ENCODE data around the gene RETREG2. TPM values are rescaled to one million over a fixed set of nuclear protein-coding genes. Genes with fewer than 3 reads are reported as not detected.

Gene RETREG2
- total and polyA plus RNA-seq, 11 donors: 13.4 to 56.0 (median 38.2) TPM

DNA sequence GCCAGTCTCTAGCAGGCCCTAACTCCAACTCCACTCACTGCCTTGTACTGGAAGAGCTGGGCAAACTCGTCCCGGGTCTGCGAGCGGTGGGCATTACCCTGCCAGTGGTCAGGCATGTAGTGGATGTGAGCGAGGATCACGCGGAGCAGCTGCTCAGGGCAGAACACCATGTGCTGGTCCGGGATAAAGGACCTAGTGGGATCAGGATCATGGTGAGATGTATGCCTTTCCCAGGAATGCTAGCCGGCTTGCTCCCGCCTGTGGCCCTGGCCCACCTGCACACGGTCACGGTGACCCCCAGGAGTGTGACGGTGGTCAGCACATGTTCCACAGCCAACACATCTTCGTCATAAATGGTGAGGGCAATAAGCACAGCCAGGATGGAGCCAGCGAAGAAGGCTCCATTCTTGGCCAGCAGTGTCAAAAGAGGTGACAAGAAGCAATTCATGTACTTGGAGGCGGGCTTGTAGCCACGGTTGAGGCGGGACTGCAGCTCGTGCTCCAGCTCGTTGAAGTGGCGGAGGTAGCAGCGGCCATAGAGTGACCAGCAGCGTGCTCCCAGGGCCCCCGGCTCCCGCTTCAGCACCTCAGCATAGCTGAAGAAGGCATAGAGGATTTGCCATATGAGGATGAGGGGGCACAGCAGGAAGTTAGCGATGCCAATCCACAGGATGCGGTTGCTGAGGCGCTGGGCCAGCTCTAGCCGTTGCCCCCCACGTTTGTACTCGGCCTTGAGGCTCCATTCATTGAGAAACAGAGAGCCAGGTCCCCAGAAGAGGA, 45.9 kb downstream of the RETREG2 start:
- intact Hi-C loops (cut with DNase I): loop anchor here in 1 of 10 donors (10.0 kb wide), 1 partner anchor 49 kb away; the partner anchor contains the start of genes CNPPD1, RETREG2 and SLC23A3
- H3K4me3 ChIP-seq: no peak overlapping the region
- 90 to 94% (median 92%) methylated on average over 24 to 31 of the region's 31 CpGs for WGBS, 4 donors
- peaks cover 5 to 83% (median 73%) of the 10 kb centered on the region in 9 donors for H3K36me3 ChIP-seq
- DNase-seq (no peak), ATAC-seq (no peak)
- no peaks in the 10 kb centered on the region for H3K9me3 ChIP-seq
- TF ChIP-seq POLR2A (IDR thresholded peaks at IDR 0.05): no peak
- TF ChIP-seq, protein P1, sequence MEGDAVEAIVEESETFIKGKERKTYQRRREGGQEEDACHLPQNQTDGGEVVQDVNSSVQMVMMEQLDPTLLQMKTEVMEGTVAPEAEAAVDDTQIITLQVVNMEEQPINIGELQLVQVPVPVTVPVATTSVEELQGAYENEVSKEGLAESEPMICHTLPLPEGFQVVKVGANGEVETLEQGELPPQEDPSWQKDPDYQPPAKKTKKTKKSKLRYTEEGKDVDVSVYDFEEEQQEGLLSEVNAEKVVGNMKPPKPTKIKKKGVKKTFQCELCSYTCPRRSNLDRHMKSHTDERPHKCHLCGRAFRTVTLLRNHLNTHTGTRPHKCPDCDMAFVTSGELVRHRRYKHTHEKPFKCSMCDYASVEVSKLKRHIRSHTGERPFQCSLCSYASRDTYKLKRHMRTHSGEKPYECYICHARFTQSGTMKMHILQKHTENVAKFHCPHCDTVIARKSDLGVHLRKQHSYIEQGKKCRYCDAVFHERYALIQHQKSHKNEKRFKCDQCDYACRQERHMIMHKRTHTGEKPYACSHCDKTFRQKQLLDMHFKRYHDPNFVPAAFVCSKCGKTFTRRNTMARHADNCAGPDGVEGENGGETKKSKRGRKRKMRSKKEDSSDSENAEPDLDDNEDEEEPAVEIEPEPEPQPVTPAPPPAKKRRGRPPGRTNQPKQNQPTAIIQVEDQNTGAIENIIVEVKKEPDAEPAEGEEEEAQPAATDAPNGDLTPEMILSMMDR (IDR thresholded peaks at IDR 0.05): no peak
- H3K27ac ChIP-seq: no peak overlapping the region
- no peaks in the 10 kb centered on the region for H3K27me3 ChIP-seq
- peaks cover 9 to 43% (median 27%) of the 10 kb centered on the region in 12 donors for H3K4me1 ChIP-seq

DNA sequence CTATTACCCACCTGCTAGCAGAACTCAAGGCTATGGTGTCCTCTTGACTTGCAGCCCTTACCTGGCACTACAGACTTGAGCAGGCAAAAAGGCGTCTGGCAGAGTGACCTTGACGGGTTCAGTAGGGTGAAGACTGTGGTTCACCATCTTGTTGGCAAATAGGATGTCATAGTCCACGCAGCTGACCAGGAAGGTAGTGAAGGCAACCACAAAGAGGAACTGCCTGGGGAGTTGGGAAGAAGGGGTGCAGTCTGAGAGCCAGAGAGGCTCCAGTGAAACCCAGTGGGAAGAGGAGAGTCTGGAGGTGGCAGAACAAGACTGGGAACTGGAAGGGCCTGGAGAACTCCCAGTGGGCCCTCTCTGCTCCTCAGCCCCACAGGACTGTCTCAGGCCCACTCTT, 47.3 kb downstream of the RETREG2 start:
- Histone ChIP-seq H3K4me1 (peaks cover 3 to 37% (median 18%) of the 10 kb centered on the region in 12 donors), H3K27me3 (no peaks in the 10 kb centered on the region), H3K4me3 (no peak overlapping the region), H3K9me3 (no peaks in the 10 kb centered on the region), H3K27ac (peak overlapping the region in 1 of 12 donors; percentile 32), H3K36me3 (peaks cover 5 to 74% (median 69%) of the 10 kb centered on the region in 9 donors)
- intact Hi-C loops (cut with DNase I): loop anchor here in 2 of 10 donors (5.0 to 10.0 kb wide), 2 partner anchors 51 to 72 kb away; partner anchors contain the start of genes CNPPD1 (in 1 of the 2), RETREG2 (in 1 of the 2) and SLC23A3 (in 1 of the 2)
- TF ChIP-seq, protein P1 (IDR thresholded peaks at IDR 0.05): no peak
- no peak for TF ChIP-seq POLR2A (IDR thresholded peaks at IDR 0.05)
- ATAC-seq (no peak), DNase-seq (no peak)
- WGBS, 4 donors: 82 to 90% (median 87%) methylated on average over 3 of the region's 3 CpGs

DNA sequence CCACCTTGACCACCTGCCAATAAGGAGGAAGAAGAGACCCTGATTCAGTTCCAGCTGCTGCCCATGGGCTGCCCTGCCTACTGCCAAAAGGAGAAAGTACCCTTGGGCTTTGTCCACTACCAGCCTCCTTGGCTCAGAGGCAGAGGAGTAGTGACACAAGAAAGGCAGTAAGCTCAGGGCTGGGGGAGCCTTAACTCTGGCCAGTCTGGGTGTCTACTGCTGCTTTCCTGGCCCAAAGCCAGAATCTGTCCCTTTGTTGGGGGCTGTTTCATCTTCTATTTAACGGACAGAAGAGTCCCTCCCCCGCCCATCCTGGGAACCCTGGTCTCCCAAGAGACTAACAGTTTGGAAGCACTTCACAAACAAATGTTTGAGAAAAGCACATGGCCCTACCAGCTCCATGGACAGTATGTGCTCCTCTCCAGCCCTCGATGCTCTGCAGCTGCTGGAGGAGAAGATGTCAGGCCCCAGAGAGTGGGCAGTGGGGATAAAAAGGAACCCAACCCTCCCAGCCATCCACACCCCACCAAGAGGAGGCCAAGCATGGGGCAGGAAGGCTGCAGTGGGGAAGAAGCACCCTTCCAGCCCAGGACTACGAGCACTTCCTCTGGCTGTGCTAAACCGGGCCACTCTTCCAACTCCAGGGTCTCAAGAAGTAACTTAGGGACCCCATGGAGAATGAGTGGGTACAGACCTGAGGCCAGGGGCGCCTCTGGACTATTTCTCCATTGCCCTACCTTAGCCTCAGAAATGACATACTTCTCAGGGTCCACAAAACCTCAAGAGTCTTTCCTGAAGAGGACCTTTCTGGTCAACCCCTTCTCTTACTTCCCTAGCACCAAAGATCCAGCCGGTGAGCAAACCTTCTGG, 50.2 kb downstream of the RETREG2 start:
- TF ChIP-seq, protein P1 (IDR thresholded peaks at IDR 0.05): no peak
- TF ChIP-seq POLR2A (IDR thresholded peaks at IDR 0.05): no peak
- no peak for DNase-seq
- Histone ChIP-seq H3K36me3 (peaks cover 2 to 63% (median 54%) of the 10 kb centered on the region in 9 donors), H3K9me3 (no peaks in the 10 kb centered on the region), H3K4me3 (peak overlapping the region; percentile 80 to 92 (median 88)), H3K27ac (peak overlapping the region in 11 of 12 donors; percentile 95 to 99 (median 97)), H3K4me1 (peaks cover 3 to 51% (median 26%) of the 10 kb centered on the region in 12 donors), H3K27me3 (no peaks in the 10 kb centered on the region)
- 14 to 46% (median 38%) methylated on average over 3 to 7 of the region's 7 CpGs for WGBS, 4 donors
- ATAC-seq: no peak
- intact Hi-C loops (cut with DNase I): loop anchor here in 4 of 10 donors (2.0 to 10.0 kb wide), 4 partner anchors 51 to 69 kb away; partner anchors contain the start of genes CNPPD1 (in 2 of the 4), RETREG2 (in 1 of the 4) and SLC23A3 (in 1 of the 4)

Measured in heart left ventricle (tissue), 16 donors.